HG03457 (cell line): ENCODE measurements around the gene CACNA1A.
"Not testable (repeated sequence)": the region's sequence is repeated elsewhere in the genome, so short reads cannot be mapped to it uniquely, and the experiment has no call there.

ENCODE experiments used
- ATAC-seq: cut with Tn5 transposase; IDR thresholded peaks from one replicate; pipeline ENCODE4 v1.9.1; 2021; ENCODE audit warnings: moderate number of reproducible peaks; ENCODE audit not compliant: unreplicated experiment

Gene CACNA1A

GRCh38 chr19:13282486-13283065, 223.7 kb downstream of the CACNA1A start:
- no peak for ATAC-seq

- ATAC-seq, result no peak
Observed at GRCh38 chr19:13281567-13282291, 224.6 kb downstream of the CACNA1A start.

- ATAC-seq, result no peak
Observed at GRCh38 chr19:13277104-13277809, 229.0 kb downstream of the CACNA1A start.

GRCh38 chr19:13275016-13275722, 231.1 kb downstream of the CACNA1A start:
- ATAC-seq, result no peak

- no peak for ATAC-seq
Observed at GRCh38 chr19:13270514-13271105, 235.7 kb downstream of the CACNA1A start.

- no peak for ATAC-seq
Observed at GRCh38 chr19:13269348-13269747, 236.9 kb downstream of the CACNA1A start.

GRCh38 chr19:13267889-13268288, 238.4 kb downstream of the CACNA1A start:
- ATAC-seq, result no peak

GRCh38 chr19:13267131-13267530, 239.1 kb downstream of the CACNA1A start:
- ATAC-seq, result no peak

- ATAC-seq, result no peak
Observed at GRCh38 chr19:13262450-13262849, 243.8 kb downstream of the CACNA1A start.

- no peak for ATAC-seq
Observed at GRCh38 chr19:13260883-13261653, 245.2 kb downstream of the CACNA1A start.

GRCh38 chr19:13256918-13257317, 249.4 kb downstream of the CACNA1A start:
- ATAC-seq, result no peak

- ATAC-seq, result not testable (repeated sequence)
Observed at GRCh38 chr19:13256398-13256797, 249.9 kb downstream of the CACNA1A start.

GRCh38 chr19:13255719-13256059, 250.6 kb downstream of the CACNA1A start:
- ATAC-seq, result no peak

- no peak for ATAC-seq
Observed at GRCh38 chr19:13255041-13255718, 251.1 kb downstream of the CACNA1A start.

GRCh38 chr19:13252569-13253335, 253.5 kb downstream of the CACNA1A start:
- ATAC-seq, result no peak

GRCh38 chr19:13244920-13245319, 261.4 kb downstream of the CACNA1A start:
- no peak for ATAC-seq

GRCh38 chr19:13241231-13242104, 264.8 kb downstream of the CACNA1A start:
- ATAC-seq, result no peak
